ENCODE data around the gene RNLS.

RNLS gene

DNA sequence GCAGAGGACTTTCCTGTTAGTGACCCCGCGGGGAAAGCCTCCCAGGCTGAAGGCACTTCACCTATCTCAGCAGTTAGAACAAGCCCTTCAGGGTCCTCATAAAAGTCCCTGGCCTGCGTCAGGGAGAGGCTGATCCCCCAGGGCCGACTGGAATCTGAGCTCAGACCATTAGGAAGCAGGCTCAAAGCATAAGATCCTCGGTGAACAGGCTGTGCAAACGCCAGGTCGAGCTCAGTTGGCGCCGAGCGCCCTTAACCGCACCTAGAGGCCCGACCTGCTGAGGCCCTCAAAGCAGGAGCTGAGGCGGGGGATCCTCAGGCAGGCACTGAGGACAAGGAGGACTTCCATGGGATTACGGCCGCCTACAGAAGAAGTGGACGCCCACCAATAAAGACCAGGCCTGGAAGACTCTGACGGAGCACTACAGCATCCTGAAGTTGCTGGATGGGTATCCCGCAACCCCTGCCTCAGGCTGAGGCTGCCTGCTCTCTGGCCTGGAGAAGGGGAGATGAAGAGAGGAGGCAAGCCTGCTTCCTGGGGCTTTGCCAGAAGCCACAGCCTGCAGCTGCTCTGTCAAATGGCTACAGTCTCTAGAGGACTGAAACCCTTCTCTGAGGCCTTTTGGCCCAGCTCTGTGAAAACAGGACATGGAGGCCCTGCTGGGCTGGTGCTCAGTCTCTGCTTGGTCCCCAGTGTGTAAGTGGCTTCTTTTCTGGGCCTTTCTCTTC, 33.3 kb upstream of the RNLS start:
- TF ChIP-seq, protein P1, sequence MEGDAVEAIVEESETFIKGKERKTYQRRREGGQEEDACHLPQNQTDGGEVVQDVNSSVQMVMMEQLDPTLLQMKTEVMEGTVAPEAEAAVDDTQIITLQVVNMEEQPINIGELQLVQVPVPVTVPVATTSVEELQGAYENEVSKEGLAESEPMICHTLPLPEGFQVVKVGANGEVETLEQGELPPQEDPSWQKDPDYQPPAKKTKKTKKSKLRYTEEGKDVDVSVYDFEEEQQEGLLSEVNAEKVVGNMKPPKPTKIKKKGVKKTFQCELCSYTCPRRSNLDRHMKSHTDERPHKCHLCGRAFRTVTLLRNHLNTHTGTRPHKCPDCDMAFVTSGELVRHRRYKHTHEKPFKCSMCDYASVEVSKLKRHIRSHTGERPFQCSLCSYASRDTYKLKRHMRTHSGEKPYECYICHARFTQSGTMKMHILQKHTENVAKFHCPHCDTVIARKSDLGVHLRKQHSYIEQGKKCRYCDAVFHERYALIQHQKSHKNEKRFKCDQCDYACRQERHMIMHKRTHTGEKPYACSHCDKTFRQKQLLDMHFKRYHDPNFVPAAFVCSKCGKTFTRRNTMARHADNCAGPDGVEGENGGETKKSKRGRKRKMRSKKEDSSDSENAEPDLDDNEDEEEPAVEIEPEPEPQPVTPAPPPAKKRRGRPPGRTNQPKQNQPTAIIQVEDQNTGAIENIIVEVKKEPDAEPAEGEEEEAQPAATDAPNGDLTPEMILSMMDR (IDR thresholded peaks at IDR 0.05; ENCODE audit: borderline replicate concordance, insufficient read depth, low read depth, low read length), result no peak
- H3K4me3 ChIP-seq (ENCODE audit: low read depth, low read length), result no peak overlapping the region

DNA sequence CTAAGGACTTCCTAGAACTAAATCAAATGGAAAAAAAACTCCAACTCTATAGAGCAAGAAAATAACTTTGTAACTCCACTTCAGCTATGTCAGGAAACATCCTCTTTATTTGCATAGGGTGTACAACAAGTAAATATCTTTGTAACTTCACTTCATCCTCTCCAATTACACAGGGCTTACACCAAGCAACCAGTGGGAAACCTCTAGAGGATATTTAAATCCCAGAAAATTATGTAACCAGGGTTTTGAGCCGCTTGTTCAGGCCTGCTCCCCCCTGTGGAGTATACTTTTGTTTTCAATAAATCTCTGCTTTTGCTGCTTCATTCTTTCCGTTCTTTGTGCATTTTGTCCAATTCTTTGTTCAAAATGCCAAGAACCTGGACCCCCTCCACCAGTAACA, 25.7 kb upstream of the RNLS start:
- TF ChIP-seq, protein P1 (IDR thresholded peaks at IDR 0.05; ENCODE audit: borderline replicate concordance, insufficient read depth, low read depth, low read length), result no peak
- no peak overlapping the region for H3K4me3 ChIP-seq (ENCODE audit: low read depth, low read length)

DNA sequence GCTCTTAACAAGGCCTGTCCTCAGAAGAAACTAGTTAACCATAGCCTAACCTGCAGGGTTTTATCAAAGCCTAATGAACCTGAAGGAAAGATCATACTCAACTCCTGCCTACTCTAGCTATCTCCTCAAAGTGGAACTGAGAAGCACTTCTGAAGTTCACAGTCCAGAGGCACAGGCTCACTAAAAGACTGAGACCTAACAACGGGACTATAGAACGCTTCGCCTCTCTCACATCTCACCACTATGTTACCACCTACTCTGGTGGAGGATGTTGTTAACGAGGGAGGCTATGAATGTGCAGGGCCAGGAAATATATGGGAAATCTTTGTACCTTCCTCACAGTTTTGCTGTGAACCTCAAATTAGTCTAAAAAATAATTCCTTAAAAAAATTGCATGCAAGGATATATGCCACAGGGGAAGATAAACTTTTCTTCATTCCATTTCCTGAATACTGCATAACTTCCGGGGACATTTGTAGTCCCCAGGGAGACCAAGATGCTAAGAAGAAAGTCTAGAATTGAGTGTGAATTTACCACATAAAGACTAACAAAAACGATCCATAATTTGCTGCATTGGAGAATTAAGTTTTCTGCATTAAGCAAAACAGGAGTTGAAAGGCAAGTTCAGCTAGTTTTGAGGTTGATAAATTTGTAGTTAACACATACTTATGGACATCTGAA, 25.1 kb upstream of the RNLS start:
- no peak overlapping the region for H3K4me3 ChIP-seq (ENCODE audit: low read depth, low read length)
- TF ChIP-seq, protein P1 (IDR thresholded peaks at IDR 0.05; ENCODE audit: borderline replicate concordance, insufficient read depth, low read depth, low read length), result no peak

DNA sequence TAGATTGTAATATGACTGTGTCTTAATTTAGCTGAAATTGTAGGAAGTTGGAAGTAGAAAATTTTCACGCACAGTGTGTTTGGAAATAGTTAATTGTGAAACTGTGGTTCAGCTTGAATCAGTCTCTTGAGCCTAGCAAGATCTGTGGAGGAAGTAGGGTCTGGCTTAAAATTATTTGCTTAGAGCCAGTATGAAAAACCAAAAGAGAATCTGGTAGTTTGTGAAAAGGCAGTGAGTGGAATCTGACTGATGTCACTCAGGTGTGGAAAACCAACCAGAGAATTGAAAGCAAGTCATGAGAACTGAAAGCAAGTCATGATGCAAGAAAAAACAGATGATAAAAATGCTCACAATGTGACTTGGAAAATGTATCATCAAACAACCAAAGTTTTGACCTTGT, 14.9 kb upstream of the RNLS start:
- TF ChIP-seq, protein P1 (IDR thresholded peaks at IDR 0.05; ENCODE audit: borderline replicate concordance, insufficient read depth, low read depth, low read length), result no peak

DNA sequence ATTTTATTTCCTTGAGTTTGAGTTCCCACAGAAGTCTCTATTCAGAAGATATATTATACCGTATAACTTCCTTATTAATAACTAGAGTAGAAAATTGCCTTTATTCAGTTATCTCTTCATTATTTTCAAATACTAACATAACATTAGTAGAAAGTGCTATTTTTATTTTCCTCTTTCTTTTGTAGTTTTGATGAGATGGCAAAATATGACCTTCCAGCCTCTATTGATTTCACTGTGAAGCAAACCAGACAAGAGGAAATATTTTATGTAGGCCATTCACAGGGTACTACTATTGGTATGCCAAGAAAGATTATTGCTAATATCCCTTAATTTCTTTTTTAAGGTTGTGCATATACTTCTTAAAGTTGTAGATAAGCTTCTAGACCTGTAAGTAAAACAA, 11.4 kb upstream of the RNLS start:
- TF ChIP-seq, protein P1 (IDR thresholded peaks at IDR 0.05; ENCODE audit: borderline replicate concordance, insufficient read depth, low read depth, low read length), result no peak
- H3K4me3 ChIP-seq (ENCODE audit: low read depth, low read length), result no peak overlapping the region

More for the DNA sequence above, 14.9 kb upstream of the RNLS start:
- no peak overlapping the region for H3K4me3 ChIP-seq (ENCODE audit: low read depth, low read length)

DNA sequence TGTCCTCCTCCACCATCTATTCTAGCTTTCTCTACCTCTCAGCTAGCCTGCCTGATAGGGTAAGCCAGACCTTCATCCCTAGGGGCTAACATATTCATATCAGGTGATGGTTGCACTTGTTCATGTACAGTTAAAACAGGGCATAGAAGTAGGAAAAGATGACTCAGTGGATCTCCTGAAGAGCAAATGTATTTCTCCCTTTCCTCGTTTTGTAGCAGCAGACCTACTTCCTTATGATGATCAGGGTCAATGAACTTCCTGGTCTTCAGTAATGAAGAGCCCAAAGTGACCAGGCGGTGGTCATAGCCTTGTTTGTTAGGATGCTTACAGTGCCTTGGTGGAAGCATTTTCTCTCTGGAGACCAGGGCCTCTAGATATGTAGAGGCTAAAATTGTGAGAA, 9.8 kb upstream of the RNLS start:
- no peak overlapping the region for H3K4me3 ChIP-seq (ENCODE audit: low read depth, low read length)
- TF ChIP-seq, protein P1 (IDR thresholded peaks at IDR 0.05; ENCODE audit: borderline replicate concordance, insufficient read depth, low read depth, low read length), result no peak

DNA sequence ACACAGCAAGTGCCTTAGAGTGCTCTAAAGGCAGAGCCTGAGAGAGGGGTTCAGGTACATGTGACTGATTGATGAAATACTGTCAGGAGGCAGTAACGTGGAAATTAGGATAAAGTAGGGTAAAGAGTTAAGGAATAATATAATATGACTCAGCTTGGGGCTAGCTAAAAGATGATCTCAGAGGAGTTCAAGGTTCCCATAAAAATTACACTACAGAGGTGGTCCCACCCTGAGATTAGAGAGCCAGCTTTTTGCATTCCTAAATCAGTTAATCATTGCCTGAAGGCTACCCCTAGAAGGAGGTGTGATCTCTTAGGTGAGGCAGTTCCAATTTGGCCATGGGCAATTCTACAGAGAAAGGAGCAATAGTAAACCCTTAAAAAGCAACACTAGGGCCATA, 9.3 kb upstream of the RNLS start:
- TF ChIP-seq, protein P1 (IDR thresholded peaks at IDR 0.05; ENCODE audit: borderline replicate concordance, insufficient read depth, low read depth, low read length), result no peak
- no peak overlapping the region for H3K4me3 ChIP-seq (ENCODE audit: low read depth, low read length)
